Esophagus muscularis mucosa (tissue), 4 donors: ENCODE measurements around the gene LRRC3.

Source experiments
- EP300 ChIP-seq: sonication (generic); formaldehyde crosslinking; IDR thresholded peaks from one replicate; pipeline ENCODE4 v1.6.1; 2017; ENCODE audit warnings: antibody characterized with exemption
- POLR2A ChIP-seq: fragments of 450-650 bp; IDR thresholded peaks from one replicate; pipeline ENCODE4 v1.6.1; 2017; ENCODE audit warnings: antibody characterized with exemption, moderate library complexity, mild to moderate bottlenecking, low read depth
- TF ChIP-seq, protein P1 (sequence below), 3 experiments: fragments of 200-600 bp in 2 of 3; fragments of 450-650 bp in 1 of 3; sonication (generic) in 2 of 3; IDR thresholded peaks; one replicate each; pipeline ENCODE4 v1.5.1; 2017 to 2019; ENCODE audit warnings: antibody characterized with exemption in 3 of 3, mild to moderate bottlenecking in 2 of 3, moderate library complexity in 1 of 3

GRCh38 chr21:44495611-44496563, 40.6 kb downstream of the LRRC3 start:
- TF ChIP-seq, protein P1, sequence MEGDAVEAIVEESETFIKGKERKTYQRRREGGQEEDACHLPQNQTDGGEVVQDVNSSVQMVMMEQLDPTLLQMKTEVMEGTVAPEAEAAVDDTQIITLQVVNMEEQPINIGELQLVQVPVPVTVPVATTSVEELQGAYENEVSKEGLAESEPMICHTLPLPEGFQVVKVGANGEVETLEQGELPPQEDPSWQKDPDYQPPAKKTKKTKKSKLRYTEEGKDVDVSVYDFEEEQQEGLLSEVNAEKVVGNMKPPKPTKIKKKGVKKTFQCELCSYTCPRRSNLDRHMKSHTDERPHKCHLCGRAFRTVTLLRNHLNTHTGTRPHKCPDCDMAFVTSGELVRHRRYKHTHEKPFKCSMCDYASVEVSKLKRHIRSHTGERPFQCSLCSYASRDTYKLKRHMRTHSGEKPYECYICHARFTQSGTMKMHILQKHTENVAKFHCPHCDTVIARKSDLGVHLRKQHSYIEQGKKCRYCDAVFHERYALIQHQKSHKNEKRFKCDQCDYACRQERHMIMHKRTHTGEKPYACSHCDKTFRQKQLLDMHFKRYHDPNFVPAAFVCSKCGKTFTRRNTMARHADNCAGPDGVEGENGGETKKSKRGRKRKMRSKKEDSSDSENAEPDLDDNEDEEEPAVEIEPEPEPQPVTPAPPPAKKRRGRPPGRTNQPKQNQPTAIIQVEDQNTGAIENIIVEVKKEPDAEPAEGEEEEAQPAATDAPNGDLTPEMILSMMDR (IDR thresholded peaks at IDR 0.05): no peak
- TF ChIP-seq EP300 (no peak), POLR2A (no peak)
